Mesenchymal stem cell (in vitro differentiated cells and primary cell): ENCODE measurements around the gene KRT20. TPM values are rescaled to one million over a fixed set of nuclear protein-coding genes. Genes with fewer than 3 reads are reported as not detected.

Experiments used
- DNase-seq: peaks from one replicate; pipeline ENCODE4 v3.0.0-alpha.2; 2013
- H2AFZ ChIP-seq: one replicate; pipeline ENCODE4 v1.6.1; 2013; ENCODE audit warnings: low read depth, mild to moderate bottlenecking, control low read depth, inconsistent platforms, low read length, moderate library complexity
- H2AK5ac ChIP-seq: 2 replicates; pipeline ENCODE4 v1.6.1; 2013; ENCODE audit warnings: low read length, moderate library complexity, mild to moderate bottlenecking, inconsistent platforms; ENCODE audit not compliant: severe bottlenecking
- H2BK120ac ChIP-seq: one replicate; pipeline ENCODE4 v1.6.1; 2013; ENCODE audit warnings: low read depth, mild to moderate bottlenecking, inconsistent platforms, low read length, moderate library complexity
- H2BK12ac ChIP-seq, 2 experiments: one replicate each; pipeline ENCODE4 v1.6.1; 2013; ENCODE audit warnings: inconsistent platforms in 2 of 2, low read length in 2 of 2, mild to moderate bottlenecking in 2 of 2, moderate library complexity in 2 of 2, control low read depth in 1 of 2
- H2BK15ac ChIP-seq: one replicate; pipeline ENCODE4 v1.6.1; 2013; ENCODE audit warnings: mild to moderate bottlenecking, low read depth, inconsistent platforms; ENCODE audit not compliant: poor library complexity, severe bottlenecking
- H2BK5ac ChIP-seq: 2 replicates; pipeline ENCODE4 v1.6.1; 2013; ENCODE audit warnings: low read depth, mild to moderate bottlenecking, low read length, control low read depth, inconsistent platforms; ENCODE audit not compliant: poor library complexity, severe bottlenecking
- H3K14ac ChIP-seq, 2 experiments: one replicate each; pipeline ENCODE4 v1.6.1; 2013; ENCODE audit warnings: inconsistent platforms in 2 of 2, low read length in 2 of 2, control low read depth in 1 of 2, mild to moderate bottlenecking in 1 of 2, moderate library complexity in 1 of 2
- H3K18ac ChIP-seq, 2 experiments: one replicate each; pipeline ENCODE4 v1.6.1; 2013; ENCODE audit warnings: inconsistent platforms in 2 of 2, low read length in 2 of 2, control low read depth in 1 of 2, low read depth in 1 of 2, mild to moderate bottlenecking in 1 of 2
- H3K23ac ChIP-seq, 2 experiments: one replicate each; pipeline ENCODE4 v1.6.1; 2013; ENCODE audit warnings: inconsistent platforms in 2 of 2, low read length in 2 of 2, mild to moderate bottlenecking in 2 of 2, moderate library complexity in 2 of 2, control low read depth in 1 of 2
- H3K27ac ChIP-seq: 2 replicates; pipeline ENCODE4 v1.5.1; 2013; ENCODE audit warnings: mild to moderate bottlenecking, moderate library complexity, low read length, control low read depth, inconsistent platforms; ENCODE audit not compliant: poor library complexity, severe bottlenecking
- H3K27me3 ChIP-seq, 2 experiments: 2 replicates each; pipeline versions ENCODE4 v1.6.1 to v1.7.0; 2013; ENCODE audit warnings: low read length in 2 of 2, mild to moderate bottlenecking in 2 of 2, moderate library complexity in 2 of 2, control low read depth in 1 of 2, inconsistent platforms in 1 of 2; ENCODE audit not compliant: control insufficient read depth in 1 of 2, insufficient read depth in 1 of 2
- H3K36me3 ChIP-seq, 2 experiments: 2 replicates each; pipeline versions ENCODE4 v1.6.1 to v1.7.0; 2013; ENCODE audit warnings: low read length in 2 of 2, control low read depth in 1 of 2, inconsistent platforms in 1 of 2, low read depth in 1 of 2, mild to moderate bottlenecking in 1 of 2; ENCODE audit not compliant: insufficient read depth in 2 of 2, control insufficient read depth in 1 of 2
- H3K4ac ChIP-seq, 2 experiments: one replicate each; pipeline ENCODE4 v1.6.1; 2013; ENCODE audit warnings: inconsistent platforms in 2 of 2, low read length in 2 of 2, mild to moderate bottlenecking in 2 of 2, moderate library complexity in 2 of 2, control low read depth in 1 of 2, low read depth in 1 of 2
- H3K4me1 ChIP-seq: 2 replicates; pipeline ENCODE4 v1.6.1; 2013; ENCODE audit warnings: low read depth, low read length, control low read depth; ENCODE audit not compliant: control insufficient read depth, insufficient read depth
- H3K4me2 ChIP-seq: 2 replicates; pipeline ENCODE4 v1.6.1; 2013; ENCODE audit warnings: low read length, mild to moderate bottlenecking, inconsistent platforms; ENCODE audit not compliant: poor library complexity, severe bottlenecking
- H3K4me3 ChIP-seq, 2 experiments: 2 replicates each; pipeline versions ENCODE4 v1.5.1 to v1.7.0; 2013; ENCODE audit warnings: low read length in 2 of 2, mild to moderate bottlenecking in 2 of 2, control low read depth in 1 of 2, low read depth in 1 of 2; ENCODE audit not compliant: insufficient read depth in 1 of 2
- H3K79me1 ChIP-seq: replicated peaks from 2 replicates; pipeline ENCODE4 v1.6.1; 2013; ENCODE audit warnings: mild to moderate bottlenecking, control low read depth, low read length, inconsistent platforms; ENCODE audit not compliant: poor library complexity, severe bottlenecking
- H3K9ac ChIP-seq: 2 replicates; pipeline ENCODE4 v1.7.0; 2013; ENCODE audit warnings: mild to moderate bottlenecking, low read length, moderate library complexity
- H3K9me3 ChIP-seq: 2 replicates; pipeline ENCODE4 v1.7.0; 2013; ENCODE audit warnings: mild to moderate bottlenecking, low read length; ENCODE audit not compliant: control insufficient read depth
- H4K8ac ChIP-seq: one replicate; pipeline ENCODE4 v1.6.1; 2013; ENCODE audit warnings: inconsistent platforms, mild to moderate bottlenecking, low read length, moderate library complexity
- H4K91ac ChIP-seq: one replicate; pipeline ENCODE4 v1.6.1; 2013; ENCODE audit warnings: mild to moderate bottlenecking, low read length, inconsistent platforms
- WGBS: methylation state at CpG from one replicate; pipeline ENCODE4 v1.1.7; 2013; ENCODE audit warnings: mixed read lengths; 5-methylcytosine and 5-hydroxymethylcytosine counted together
- polyA plus RNA-seq, 2 experiments: library from polyadenylated mRNA; stranded (reverse); fragments of 200-250 nt; gene quantifications; one replicate each; pipeline ENCODE4 v1.2.3, GENCODE V29; 2013

KRT20 gene
- polyA plus RNA-seq (2013, experiment 1 of 2) = not detected
- polyA plus RNA-seq (2013, experiment 2 of 2) = not detected

- H4K8ac ChIP-seq = no peak within 1 kb of the TSS
- H3K14ac ChIP-seq = no peak within 1 kb of the TSS
- no peaks in the 10 kb centered on the region for H3K9me3 ChIP-seq
- no peaks in the 10 kb centered on the region for H3K36me3 ChIP-seq
- H3K79me1 ChIP-seq = no peaks in the 10 kb centered on the region
- H3K4me2 ChIP-seq = no peak within 1 kb of the TSS
- H3K23ac ChIP-seq = no peak within 1 kb of the TSS
- H3K18ac ChIP-seq = no peak within 1 kb of the TSS
- H2BK120ac ChIP-seq = no peak within 1 kb of the TSS
- no peak for DNase-seq
- H4K91ac ChIP-seq = no peak within 1 kb of the TSS
- peaks cover 0 to 8% of the 10 kb centered on the region in 2 experiments for H3K27me3 ChIP-seq
- H2BK15ac ChIP-seq = no peak within 1 kb of the TSS
- peak within 1 kb of the TSS; percentile 65 for H2AK5ac ChIP-seq
- whole genome bisulfite sequencing = 88% methylated on average over 20 of the region's 23 CpGs
- no peak within 1 kb of the TSS for H3K9ac ChIP-seq
- no peak within 1 kb of the TSS for H2BK12ac ChIP-seq
- peaks cover 2% of the 10 kb centered on the region for H3K4me1 ChIP-seq
- H2AFZ ChIP-seq = no peak within 1 kb of the TSS
- H3K4me3 ChIP-seq = no peak within 1 kb of the TSS
- H2BK5ac ChIP-seq = no peak within 1 kb of the TSS
- H3K4ac ChIP-seq = no peak within 1 kb of the TSS
- H3K27ac ChIP-seq = no peak within 1 kb of the TSS
Measured at GRCh38 chr17:40884708-40885512, at the start of gene KRT20. KRT20 (minus strand) TSS chr17:40885242; CDS start chr17:40885185, 57 bp downstream.

GRCh38 chr17:40932608-40933007 is 47.6 kb upstream of the KRT20 start:
- WGBS = no CpG with 5 or more reads among the region's 2 CpGs
- H3K79me1 ChIP-seq = no peaks in the 10 kb centered on the region

GRCh38 chr17:40931311-40931710 is 46.3 kb upstream of the KRT20 start:
- Histone ChIP-seq H3K9me3 (no peaks in the 10 kb centered on the region), H4K91ac (no peak overlapping the region), H3K9ac (no peak overlapping the region), H3K23ac (no peak overlapping the region), H2AFZ (no peak overlapping the region), H2BK120ac (no peak overlapping the region), H2AK5ac (peak overlapping the region; percentile 67), H3K4me3 (no peak overlapping the region), H3K27ac (no peak overlapping the region), H3K36me3 (no peaks in the 10 kb centered on the region), H2BK15ac (no peak overlapping the region), H4K8ac (no peak overlapping the region), H3K4me1 (no peaks in the 10 kb centered on the region), H3K4me2 (no peak overlapping the region), H3K79me1 (no peaks in the 10 kb centered on the region), H2BK5ac (no peak overlapping the region), H3K18ac (no peak overlapping the region), H2BK12ac (no peak overlapping the region), H3K4ac (no peak overlapping the region), H3K27me3 (no peaks in the 10 kb centered on the region), H3K14ac (no peak overlapping the region)
- DNase-seq = no peak
- 77% methylated on average over 3 of the region's 3 CpGs for WGBS

More at GRCh38 chr17:40932608-40933007, 47.6 kb upstream of the KRT20 start:
- Histone ChIP-seq H2BK12ac (no peak overlapping the region), H3K9me3 (no peaks in the 10 kb centered on the region), H3K27ac (peak overlapping the region; percentile 89), H3K4me1 (peaks cover 3% of the 10 kb centered on the region), H2BK15ac (no peak overlapping the region), H2BK120ac (no peak overlapping the region), H3K18ac (no peak overlapping the region), H3K23ac (no peak overlapping the region), H4K91ac (no peak overlapping the region), H2AK5ac (no peak overlapping the region), H2AFZ (no peak overlapping the region), H4K8ac (no peak overlapping the region), H2BK5ac (no peak overlapping the region), H3K4me2 (no peak overlapping the region), H3K4ac (no peak overlapping the region), H3K9ac (no peak overlapping the region), H3K4me3 (no peak overlapping the region), H3K36me3 (no peaks in the 10 kb centered on the region), H3K14ac (no peak overlapping the region), H3K27me3 (no peaks in the 10 kb centered on the region)
- no peak for DNase-seq

GRCh38 chr17:40926341-40926740 is 41.3 kb upstream of the KRT20 start:
- no peak for DNase-seq
- H3K18ac ChIP-seq = no peak overlapping the region
- H3K9me3 ChIP-seq = no peaks in the 10 kb centered on the region
- no peak overlapping the region for H3K4me3 ChIP-seq
- no peak overlapping the region for H3K27ac ChIP-seq
- no peaks in the 10 kb centered on the region for H3K4me1 ChIP-seq
- H3K4me2 ChIP-seq = no peak overlapping the region
- H3K27me3 ChIP-seq = no peaks in the 10 kb centered on the region
- H4K8ac ChIP-seq = no peak overlapping the region
- no peaks in the 10 kb centered on the region for H3K36me3 ChIP-seq
- no peak overlapping the region for H2BK15ac ChIP-seq
- H3K23ac ChIP-seq = no peak overlapping the region
- no peak overlapping the region for H3K9ac ChIP-seq
- no peak overlapping the region for H2BK5ac ChIP-seq
- H2AK5ac ChIP-seq = no peak overlapping the region
- H2BK12ac ChIP-seq = no peak overlapping the region
- no peak overlapping the region for H4K91ac ChIP-seq
- no peaks in the 10 kb centered on the region for H3K79me1 ChIP-seq
- 77% methylated on average over 8 of the region's 8 CpGs for WGBS
- H2BK120ac ChIP-seq = no peak overlapping the region
- no peak overlapping the region for H3K4ac ChIP-seq
- H2AFZ ChIP-seq = no peak overlapping the region
- H3K14ac ChIP-seq = no peak overlapping the region
